SW 1271 (cell line): Measurements from ENCODE around the gene STIL.

Source experiments
- DNase-seq, 2 experiments: peaks; one replicate each; lab custom pipeline; 2025; lab: John Stamatoyannopoulos, UW

The STIL gene

DNA sequence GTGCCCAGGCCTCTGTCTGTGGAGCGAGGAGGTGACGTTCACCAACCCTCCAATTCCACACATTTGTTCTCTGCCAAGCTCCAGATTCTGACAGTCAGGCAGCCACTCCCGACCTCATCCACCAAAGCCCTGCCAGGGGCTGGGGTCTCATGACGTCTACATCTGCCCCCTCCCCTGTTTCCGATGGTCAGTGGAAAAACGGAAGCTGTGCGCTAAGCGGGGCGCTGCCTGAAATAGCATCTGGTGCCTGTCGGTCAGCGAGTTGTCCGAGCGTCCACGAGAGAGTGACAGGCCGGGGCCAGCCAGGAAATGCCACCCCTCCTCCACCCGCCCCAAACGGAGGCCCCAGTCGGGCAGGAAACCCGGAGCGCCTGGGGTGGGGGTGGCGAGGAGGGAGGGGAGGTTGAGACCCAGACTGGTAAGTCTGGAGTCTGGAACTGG, 78.7 kb downstream of the STIL start:
- DNase-seq, result no peak

DNA sequence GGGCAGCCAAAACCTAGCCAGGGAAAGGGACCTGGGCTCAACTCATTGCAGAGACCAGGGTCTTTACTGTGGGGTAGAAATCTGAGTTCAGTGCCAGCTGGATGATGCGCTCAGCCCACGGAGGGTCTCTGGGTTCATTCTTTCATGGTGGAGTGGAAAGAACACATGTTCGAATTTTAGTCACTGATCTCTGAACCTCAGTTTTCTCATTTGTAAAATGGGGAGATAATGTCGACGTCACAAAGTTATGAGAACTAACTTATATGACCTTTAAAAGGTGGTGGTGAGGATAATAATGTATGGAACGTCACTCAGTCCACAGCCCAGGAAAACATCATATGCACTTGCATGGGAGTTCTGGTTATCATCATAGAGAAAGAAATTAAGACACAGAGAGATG, 80.8 kb downstream of the STIL start:
- no peak for DNase-seq

DNA sequence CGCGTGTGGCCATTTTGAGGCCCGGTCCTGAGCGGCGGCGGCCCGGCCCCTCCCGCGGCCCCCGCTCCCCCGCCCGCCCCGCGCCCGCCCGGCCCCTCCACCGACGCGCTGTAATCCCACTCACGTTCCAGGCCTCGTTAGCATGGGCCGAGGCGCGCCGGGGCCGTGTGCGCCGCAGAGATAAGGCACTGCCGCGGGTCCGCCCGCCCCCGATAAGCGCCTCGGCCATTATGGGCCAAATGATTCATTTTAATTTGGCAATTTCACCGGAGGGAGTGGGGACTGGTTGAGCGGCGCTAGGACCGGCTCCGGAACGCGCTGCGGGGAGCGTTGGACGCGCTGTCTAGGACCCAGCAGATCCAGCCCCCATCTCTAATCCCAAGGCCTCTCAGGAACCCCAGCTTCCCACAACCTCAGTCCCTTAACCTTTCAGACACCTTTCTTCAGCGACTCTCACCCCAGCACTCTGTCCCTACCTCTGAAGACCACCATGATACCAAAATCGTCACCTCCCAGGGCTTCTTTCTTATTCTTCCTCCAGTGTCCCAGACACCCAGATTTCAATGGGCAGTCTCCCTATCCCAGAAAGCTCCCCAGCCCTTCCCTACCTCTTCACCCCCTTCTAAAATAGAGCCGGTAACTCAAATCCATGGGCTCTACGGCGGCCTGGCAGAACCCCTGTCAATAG, 81.6 kb downstream of the STIL start, which contains the start of gene TAL1:
Gene TAL1, minus strand, starts transcription at position 39 of the 688 bp plus-strand sequence. CDS start 6,337 bp downstream, outside the sequence.
- no peak for DNase-seq

DNA sequence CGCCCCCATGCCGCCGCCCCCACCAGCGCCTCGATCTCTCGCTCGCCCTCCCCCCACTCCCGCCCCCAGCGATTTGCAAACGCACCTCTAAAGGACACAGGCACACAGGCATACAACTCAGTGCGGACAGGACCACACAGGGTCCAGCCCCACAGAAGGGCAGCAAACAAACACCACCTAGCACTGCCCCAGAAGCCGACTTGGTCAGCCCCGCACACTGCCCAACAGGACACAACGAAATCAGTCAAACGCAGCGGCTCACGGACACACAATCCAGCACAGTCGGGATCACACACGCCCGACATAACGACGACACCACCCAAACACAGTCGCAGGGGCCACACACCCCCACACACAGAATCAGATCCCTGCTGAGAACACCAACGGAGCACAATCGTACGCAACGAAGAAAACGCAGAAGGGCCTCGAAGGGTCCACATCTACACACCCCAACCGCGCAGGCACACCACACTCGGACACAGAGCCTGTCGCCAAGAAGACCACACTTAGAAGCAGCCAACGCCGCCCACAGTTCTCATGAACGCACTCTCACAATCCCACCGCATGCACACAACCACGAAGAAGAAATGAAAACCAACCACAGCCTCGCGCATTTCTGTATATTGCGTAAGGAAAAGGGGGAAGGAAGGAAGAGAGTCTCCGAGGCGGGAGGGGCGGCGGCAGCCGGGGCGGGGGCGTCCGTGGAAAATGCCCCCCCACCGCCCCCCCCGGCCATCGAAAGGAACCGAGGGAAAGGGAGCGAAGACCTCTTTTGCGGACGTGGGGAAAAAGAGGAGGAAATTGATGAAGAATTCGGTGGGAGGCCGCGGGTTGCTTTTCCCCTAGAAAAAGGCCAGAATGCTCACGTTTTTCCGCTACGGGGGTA, 82.4 kb downstream of the STIL start:
- DNase-seq, result no peak

DNA sequence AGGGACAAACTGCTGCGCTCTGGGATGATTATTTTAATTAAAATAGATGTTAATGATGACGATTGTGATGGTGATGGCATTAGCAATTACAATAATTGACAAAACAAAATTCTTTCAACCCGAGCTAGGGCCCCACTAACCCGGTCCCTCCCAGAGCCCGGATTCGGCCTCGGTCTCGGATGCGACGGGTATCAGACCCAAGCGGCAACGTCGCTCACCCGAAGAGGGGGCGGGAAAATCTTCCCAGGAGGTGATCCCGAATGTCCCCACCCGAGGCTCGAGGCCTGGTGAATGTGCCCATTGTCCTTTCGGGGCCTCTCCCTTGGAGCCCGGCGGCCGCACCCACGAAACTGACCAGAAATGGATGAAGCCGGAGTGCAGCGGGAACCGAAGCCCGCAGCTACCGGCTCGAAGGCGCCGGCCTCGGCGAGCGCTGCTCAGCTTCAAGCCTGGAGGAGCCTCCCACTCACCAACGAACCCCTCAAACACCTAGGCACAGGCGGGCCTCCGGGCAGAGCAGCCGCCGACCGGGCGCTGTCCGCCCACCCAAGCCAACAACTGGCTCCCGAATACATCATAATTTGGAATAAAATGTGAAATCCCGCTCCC, 83.2 kb downstream of the STIL start:
- DNase-seq, result no peak

DNA sequence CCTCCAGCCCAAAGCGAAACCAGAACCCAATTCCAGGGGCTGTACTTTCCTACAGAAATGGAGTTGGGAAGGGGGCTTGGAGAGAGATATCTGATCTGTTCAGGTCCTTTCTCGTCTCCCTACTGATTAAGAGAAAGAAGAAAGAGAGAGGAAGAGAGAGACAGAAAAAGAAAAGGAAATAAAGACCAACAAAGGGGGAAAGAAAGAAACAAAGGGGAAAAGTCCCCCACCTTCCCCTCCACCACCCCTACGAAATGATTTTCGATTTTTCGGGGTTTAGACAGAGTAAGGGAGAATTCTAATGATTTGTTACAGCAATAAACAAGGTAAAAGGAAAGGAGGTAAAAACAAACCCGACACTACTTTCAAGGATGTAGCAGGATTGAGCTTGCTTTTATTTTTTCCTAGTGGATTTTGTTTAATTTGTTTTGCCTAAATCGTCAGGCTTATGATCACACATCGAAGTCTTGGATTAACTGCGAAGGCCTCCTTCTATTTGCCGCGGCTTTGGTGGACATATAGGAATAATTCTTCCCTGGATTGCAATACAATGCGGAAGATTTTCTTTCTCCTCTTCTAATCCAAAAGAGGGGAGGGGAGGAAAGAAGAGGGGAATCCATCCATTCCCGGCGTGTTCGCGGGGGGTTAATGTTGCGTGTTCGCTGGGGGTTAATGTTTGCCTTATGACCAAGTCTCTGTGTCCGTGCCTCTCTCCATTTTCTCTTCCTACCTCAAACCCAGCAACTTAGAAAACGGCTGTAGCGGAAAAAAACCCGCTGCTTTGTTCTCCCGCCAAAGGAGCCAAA, 83.9 kb downstream of the STIL start:
- no peak for DNase-seq

DNA sequence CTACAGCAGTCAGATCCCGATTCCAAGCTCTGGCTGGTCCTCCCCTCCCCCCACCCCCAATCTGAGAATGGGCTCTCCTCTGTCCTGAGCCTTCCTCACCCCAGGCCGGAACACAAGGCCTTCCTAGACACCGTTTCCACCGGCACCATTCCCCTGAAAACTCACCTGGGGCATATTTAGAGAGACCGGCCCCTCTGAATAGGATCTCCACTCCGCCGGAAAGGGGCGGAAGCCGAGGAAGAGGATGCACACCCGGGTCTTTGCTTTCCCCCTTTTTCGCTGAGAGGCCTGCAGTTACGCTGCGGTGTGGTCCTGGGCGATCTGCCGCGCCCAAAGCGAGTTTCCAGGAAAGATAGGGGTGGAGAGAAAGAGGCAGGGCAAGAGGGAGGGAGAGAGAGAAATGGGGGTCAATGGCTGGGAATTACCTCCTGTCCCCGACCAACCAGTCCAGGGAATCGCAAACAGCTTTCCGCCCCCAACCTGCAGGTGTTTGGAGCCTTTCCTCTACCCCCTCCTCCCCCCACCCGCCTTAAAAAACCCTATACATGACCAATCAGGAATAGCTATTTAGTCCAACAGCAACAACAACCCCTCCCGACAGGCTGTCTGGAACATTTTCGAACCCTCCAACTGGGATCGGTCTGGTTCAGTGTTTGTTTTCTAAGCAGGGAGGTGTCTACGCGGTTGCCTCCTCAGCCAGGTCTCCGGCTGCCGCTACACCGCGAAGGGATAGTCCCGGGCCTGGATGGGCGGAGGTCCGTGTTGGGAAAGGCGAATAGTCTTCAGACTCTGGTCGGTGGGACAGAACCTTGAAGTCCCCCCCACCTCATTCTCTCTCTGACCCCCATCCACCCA, 84.7 kb downstream of the STIL start:
- no peak for DNase-seq

DNA sequence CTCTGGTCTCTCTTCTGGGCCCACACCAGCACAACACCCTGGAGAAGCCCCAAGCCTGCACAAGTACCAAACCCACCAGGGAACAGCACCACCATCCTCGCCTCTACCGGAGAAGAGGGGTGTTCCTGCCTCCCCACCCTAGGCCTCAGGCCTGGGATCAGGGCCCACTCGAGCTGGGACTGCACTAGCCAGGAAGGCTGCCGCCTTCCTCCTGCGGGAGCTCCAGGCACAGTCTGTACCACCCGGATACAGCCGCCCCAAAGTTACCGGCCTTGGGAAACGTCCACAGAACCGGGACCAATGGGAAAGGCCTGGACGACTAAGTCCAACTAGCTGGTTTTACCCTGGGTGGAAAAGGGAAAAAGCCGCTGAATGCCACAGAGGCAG, 85.3 kb downstream of the STIL start:
- DNase-seq, result no peak

DNA sequence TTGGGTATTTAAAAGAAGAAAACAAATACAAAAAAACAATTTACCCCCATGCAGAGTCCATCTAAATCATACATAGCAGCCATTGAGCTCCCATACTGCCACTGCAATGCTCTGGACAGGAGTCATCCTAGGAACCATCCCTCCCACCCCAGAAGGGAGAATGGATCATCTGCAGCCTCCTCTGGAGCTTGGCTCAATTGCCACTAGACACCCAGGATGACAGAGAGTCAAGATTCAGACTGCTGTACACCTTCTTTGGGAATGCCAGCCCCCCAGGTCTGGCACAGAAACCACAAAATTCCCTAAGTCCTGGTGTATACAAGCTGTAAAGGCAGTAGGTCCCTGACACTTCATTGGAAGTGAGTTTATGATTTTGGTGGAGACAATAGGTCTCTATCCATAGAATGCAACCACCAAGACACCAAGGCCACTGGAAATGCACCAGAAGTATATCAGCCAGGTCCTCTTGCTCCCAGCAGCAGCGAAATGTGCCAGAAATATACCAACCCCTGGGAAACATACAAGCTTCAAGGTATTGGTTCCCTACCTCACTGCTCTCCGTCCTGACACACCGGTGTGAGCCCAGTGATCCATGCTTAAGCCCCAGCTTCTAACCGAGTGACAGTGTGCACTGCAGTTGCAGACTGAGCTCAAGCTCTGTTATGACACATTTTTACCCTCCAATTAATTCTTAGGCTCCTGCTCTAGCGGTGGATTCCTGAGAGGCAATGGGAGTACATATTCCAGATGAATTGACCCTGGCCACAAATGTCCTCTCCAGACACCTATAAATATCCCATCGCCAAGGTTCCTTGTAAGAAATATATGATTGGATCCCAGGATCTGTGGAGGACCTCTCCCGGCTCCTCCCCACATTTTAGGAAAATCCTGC, 86.4 kb downstream of the STIL start:
- DNase-seq, result no peak

DNA sequence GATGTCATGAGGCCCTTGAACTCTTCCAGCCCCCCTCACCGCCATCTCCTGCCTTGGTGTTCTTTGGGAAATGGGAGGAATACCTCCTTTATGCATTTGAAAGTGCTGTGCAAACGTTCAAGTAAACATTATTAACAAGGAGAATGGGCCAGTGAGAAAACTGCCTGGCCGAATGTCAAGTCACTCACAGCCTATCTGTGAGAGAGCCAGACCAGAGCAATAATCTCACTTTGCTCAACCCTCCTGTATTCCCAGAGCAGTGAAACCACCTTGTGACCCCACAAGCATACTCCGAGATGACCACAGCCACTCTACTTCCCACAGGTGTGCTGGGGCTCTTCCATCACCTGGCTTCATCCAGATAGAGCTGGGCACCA, 87.1 kb downstream of the STIL start:
- no peak for DNase-seq

DNA sequence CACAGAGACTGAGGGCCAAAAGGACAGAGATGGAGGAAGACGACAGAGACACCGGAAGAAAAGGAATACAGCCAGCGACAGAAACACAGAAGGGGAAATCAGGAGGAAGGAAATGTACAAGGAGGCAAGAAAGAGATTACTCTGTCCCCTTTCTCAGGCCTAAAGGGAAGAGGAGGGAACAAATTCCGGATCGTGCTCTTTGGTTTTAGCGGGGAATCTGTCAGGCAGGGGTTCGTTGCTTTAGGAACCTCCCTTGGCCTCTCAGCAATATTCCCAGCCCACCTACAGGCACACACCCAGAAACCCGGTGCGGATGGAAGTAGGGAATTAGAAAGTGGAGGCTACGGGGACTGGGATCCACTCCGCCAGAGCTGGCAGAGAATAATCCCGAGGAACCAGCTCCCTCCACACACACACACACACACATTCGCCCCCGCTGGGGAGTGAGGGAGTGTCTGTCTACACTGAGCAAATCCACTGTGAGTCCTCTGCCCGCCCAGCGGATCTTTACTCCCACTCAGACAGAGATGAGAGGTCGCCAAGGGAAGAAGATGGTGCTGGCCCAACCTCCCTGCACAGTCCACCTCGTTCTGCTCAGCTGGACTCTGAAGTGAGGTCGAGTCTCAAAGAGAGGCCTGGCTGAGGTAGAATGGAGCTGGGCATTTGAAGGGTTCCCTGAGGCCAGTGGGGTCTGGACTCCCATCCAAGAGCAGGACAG, 87.7 kb downstream of the STIL start:
- no peak for DNase-seq

DNA sequence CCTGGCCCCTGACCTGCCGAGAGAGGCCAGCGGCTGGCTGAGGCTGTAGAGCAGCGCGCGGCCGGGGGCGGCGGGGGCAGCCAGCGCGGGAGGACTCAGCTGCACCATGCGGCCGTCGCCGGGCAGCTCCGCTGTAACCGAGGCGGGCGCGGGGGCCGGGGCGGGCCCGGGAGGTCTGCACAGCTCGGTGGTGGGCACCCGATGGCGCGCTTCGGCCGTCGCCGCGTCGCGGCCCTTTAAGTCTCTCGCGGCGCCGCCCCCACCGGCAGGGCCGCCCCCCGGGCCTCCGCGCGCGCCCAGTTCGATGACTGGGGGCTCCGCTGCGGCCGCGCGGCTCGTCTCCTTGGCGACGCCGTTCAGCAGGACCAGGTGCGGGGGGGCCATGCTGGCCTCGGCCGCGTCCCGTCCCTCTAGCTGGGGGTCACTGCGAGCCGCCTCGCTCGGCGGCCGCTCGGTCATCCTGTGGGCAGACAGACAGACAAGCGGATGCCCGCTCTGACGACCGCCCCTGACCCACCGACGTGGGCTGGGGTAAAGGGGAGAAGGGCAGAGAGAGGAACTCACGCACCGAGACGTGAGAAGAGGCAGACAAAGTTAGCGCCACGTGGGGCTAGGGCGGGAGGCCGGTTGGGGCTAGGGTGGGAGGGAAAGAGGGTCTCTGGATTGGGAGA, 88.4 kb downstream of the STIL start:
- no peak for DNase-seq

DNA sequence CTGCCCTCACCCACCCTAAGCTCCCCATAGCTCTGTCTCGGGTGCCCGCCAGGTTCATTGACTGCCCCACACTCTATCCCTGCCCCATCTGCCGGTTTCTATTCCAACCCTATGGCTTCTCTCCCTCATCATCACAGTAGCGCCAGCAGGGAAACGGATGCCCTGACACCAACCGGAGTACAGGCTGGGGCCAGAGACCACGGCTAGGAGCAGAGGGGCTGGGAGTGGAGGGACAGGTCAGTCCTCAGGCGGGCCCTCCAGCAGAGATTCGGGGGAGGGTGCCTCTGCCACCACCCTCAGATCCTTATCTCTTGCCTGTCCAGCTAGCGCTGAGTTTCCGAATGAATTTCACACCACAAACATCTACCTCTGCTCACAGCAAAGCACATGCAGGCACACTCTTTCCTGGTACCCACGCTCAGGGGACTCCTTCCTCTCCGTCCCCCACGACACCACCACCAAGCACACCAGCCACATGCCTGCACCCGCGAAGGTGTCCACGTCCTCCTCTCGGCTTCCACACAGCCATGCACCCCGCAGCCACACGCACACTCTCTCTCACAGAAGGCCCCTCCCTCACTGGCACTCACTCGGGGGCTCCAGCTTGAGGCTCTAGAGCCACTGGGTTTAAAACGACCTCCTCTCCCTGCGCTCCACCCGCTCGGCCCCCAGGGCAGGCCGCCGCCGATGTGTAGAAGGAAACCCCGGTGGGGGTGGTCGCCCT, 89.1 kb downstream of the STIL start:
- DNase-seq, result no peak

DNA sequence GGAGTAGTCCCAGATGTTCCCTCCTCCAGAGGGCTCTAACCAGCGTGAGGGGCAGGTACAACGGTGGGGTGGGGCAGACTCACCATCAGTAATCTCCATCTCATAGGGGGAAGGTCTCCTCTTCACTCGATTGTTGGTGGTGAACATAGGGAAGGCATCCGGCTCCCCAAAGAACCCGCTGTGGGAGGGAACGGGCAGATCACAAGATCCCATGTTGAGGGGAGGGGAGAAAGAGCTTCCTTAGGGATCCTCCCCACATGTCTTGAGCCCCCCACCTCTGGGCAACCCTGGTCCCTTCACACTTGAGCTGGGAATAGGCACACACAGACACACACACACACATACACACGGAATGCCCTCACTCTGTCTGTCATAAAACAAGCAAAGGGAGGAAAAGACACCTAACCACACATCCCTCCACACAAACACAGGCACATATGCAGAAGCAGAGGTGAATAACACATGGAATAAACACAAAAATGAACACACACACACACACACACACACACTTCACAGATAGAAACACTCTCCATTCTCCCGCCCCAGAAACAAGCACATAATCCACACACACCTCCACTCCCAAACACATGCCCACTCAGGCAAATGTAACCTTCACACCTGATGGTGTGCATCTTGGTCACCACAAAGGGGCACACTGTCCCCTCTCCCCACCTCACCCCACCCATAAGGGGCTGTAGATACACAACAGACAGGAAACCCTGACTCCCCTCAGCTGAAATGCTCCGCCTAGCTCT, 89.8 kb downstream of the STIL start:
- DNase-seq, result no peak

DNA sequence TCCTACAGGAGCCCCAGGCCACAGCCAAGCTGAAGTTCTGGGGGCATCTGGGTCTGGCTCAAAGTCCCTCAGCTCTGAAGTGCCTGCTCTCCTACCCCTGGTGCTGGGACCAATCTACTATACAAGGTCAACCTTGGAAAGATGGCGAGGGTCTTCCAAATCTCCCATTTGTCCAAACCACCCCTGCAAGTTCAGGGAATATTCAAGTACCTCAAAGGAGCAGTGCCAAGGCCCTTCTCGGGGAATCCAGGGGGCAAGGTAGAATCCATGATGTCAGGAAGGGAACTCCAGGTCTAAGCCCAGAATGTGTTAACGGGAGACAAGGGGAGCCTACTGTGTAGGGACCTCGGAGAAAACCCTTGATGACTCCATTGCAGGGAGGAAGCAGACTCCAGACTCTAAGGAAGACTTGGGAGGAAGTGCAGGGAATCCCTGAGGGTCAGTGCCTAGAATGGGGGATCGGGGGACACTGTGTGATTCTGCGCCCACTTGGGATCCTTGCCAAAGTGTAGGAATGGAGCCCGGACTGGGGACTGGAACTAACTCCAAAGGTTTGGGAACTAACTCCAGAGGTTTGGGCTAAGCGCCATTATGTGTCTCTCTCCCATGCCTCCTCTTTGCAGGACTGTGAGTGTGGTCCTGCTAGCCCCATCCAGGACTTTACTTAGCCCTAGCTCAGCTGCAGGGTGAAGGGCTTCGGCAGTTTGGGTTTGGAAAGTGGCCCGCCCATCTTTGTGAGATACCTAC, 90.6 kb downstream of the STIL start:
- DNase-seq, result no peak

DNA sequence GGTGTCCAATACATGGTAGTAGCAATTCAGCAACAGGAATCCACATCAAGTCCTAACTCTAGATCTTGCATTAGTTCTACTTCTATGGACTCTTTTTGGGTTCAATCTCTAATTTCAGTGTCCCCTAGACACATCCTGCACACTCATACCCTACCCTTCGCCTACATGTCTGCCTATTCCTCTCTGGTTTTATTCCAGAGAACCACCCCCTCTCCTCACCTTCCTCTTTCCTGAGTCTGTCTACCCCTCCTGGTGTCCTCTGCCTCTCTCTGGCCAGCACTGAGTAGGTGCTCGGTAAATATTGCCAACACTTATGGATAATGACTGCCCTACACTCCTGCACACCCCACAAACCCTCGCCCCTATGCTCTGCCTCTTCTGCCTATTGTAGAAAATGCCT, 91.5 kb downstream of the STIL start:
- DNase-seq, result no peak
